Hematopoietic multipotent progenitor cell treated with erythropoietin and hydrocortisone succinate and interleukin-3 and kit ligand, for 15 days (in vitro differentiated cells): ENCODE measurements around the gene PATJ.

ENCODE experiments used
- DNase-seq: peaks from one replicate; pipeline ENCODE4 v3.0.0-alpha.2; 2015; ENCODE audit warnings: low spot score

PATJ gene

DNA sequence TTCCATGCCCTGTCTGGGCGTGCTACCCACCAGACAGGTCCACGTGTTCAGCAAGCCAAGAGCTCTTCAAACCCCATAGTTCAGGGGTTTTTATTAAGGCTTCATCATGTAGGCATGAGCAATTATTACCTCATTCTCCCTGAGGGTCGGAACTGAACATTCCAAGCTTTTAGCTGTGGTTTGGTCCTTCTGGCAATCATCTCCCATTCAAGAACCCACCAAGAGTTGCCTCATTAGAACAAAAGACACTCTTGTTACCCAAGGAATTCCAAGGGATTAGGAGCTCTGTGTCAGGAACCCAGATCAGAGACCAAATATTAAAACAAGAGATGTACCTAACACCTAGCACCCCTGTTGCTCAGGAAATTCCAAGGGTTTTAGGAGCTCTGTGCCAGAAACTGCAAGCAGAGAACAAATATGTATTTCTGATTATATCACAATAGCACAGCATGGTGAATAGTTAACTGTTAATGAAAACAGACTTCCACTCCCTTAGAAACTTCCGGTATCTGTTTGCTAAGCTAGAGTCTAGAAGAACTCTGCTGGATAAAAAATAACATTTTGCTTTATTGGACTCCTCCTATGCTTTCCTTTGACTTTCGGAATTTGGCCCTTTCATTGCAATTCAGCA lies 251.2 kb downstream of the PATJ start:
- DNase-seq = no peak

DNA sequence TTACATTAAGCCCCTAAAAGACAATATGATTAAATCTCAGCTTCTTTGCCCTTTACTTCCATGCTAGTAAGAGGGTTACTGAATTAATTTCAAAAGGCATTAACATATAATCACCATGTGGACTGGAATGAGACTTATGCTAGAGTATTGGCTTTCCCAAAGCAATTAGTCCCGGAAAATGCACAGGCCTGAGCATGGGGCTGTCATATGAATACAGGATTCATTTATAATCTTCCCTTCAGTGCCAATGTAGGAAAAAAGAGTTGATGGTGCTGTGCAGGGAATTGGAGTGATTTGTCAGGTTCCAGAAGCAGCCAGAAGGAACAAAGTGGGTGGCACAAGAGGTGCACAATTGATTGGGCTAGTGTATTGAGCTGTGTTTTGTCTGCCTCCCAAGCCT lies 253.4 kb downstream of the PATJ start:
- no peak for DNase-seq

DNA sequence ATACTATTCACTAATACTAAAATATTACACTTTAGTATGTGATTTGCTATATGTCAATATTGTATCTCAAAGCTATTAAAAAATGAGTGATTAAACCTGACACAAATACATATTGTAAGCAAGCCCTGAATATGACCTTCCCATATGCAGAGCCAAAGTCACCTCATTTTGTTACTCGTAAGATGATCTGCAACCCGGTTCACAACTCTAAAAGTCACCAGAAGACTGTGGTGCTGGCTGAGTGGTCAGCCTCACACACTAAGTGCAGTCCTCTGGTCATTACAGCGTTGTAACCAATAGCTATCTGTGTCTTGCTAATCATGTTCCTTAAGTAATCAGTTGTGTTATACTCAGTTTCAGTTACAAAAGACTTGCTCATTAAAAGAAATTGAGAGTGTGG lies 254.8 kb downstream of the PATJ start:
- no peak for DNase-seq

DNA sequence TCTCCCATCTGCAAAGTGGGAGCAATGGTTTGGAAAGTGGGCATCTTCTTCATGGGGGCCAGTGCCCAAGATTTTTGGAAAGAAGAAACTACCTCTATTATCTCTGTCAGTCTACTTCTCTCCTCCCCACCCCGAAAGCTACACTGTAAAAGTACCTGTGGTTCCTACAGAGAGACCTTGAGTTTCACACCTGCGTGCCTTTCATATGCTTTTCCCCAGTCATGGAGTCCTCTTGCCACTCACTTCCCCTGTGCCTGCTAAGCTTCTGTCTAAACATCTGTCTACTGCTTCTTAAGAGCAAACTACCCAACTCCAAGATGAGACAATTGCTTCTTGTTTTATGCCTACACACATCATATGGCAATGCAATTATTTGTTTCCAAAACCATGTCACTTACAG lies 261.5 kb downstream of the PATJ start:
- no peak for DNase-seq

GRCh38 chr1:62006690-62007089 lies 264.4 kb downstream of the PATJ start:
- no peak for DNase-seq

DNA sequence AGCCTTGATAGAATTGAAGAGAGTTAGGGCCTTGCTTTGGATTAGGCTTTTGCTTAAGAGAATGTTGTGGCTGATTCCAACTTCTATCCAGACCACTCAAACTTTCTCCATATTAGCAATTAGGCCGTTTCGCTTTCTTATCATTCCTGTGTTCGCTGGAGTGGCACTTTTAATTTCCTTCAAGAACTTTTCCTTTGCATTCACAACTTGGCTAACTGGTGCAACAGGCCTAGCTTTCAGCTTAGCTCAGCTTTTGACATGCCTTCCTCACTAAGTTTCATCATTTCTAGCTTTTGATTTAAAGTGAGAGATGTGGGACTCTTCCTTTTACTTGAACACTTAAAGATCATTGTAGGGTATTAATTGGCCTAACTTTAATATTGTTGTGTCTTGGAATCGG lies 268.7 kb downstream of the PATJ start:
- no peak for DNase-seq

- DNase-seq = no peak
These were observed 269.8 kb downstream of the PATJ start for GRCh38 chr1:62012095-62012494.

GRCh38 chr1:62012836-62013235 lies 270.6 kb downstream of the PATJ start:
- no peak for DNase-seq

DNA sequence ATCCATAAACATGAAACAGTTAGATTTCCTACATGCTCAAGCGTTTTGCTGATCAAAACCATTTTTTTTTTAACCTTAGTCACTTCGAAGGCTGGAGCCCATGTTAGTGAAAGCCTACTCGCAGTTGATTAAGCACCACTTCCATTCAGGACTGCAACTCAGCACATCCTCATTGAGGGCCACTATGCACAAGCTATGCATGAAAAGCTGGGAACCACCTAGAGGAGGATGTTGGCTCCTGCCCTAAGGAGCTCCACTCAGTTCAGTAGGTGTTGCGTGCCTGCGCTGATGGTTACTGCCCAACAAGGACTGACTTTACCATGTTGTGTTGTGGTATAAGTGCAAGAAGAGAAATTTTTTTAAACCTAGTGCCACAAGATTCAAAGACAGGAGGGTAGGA lies 271.0 kb downstream of the PATJ start:
- no peak for DNase-seq

- DNase-seq = no peak
These were observed 280.2 kb downstream of the PATJ start for GRCh38 chr1:62022382-62022983.

GRCh38 chr1:62024690-62025089 lies 282.4 kb downstream of the PATJ start:
- no peak for DNase-seq

DNA sequence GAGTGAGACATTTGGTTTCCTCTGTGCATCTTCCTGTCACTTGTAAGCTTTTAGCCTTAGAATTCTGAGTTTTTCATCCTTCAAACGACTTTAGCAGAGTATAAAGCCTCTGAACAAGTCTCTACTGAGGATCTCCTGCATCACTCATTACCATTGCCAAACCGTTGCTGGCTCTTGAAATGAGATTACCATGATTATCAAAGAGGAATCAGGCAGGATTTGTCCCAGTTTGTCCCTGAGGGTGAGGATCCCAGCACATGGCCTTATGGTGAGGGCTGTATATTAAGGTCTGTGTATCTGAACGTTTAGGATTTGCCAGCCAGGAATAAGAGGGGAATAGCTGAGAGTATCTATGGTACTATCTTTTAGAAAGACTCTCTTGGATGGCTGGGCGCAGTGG lies 282.9 kb downstream of the PATJ start:
- DNase-seq = no peak

DNA sequence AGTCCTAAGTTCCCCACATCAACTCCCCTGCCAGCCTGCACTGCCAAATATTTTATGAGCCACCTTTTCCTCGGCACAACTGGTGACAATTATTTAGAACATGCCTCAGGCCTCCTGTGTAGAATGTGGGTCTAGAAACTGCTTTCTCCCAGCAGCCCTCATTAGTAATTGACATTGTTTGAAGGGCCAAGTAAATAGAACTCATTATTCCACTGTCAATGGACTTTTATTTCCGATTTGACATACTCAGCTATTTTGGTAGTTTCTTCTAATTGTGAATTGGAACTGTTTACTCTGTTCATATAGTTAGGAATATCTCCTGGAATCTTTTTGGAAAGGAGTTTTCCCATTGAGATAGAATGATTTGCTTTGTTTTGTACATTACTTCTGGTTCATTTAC lies 283.6 kb downstream of the PATJ start:
- DNase-seq = no peak

GRCh38 chr1:62029704-62030103 lies 287.4 kb downstream of the PATJ start:
- DNase-seq = no peak

GRCh38 chr1:62034790-62035189 lies 292.5 kb downstream of the PATJ start:
- DNase-seq = no peak

- DNase-seq = no peak
These were observed 295.0 kb downstream of the PATJ start for GRCh38 chr1:62037274-62037673.

GRCh38 chr1:62038594-62039284 lies 296.5 kb downstream of the PATJ start:
- no peak for DNase-seq

DNA sequence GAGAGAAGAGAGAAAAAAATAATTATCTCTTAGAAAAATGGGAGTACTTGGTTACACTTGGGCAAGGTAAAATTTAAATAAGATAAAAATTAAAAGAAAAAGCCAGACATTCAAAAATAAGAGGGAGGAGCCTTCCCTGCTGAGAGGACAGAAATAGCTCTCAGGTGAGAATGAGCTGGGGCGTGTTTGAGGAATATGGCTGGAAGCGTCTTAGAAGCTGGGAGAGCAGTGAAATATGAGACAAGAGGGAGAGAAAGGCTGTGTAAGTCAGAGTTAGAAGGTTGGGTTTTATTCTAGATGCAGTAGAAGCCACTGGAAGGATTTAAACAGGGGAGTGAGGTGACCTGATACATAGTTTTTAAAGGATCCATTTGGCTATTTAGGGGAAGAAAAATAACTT lies 298.2 kb downstream of the PATJ start:
- no peak for DNase-seq

- no peak for DNase-seq
These were observed 298.7 kb downstream of the PATJ start for GRCh38 chr1:62040973-62041372.

DNA sequence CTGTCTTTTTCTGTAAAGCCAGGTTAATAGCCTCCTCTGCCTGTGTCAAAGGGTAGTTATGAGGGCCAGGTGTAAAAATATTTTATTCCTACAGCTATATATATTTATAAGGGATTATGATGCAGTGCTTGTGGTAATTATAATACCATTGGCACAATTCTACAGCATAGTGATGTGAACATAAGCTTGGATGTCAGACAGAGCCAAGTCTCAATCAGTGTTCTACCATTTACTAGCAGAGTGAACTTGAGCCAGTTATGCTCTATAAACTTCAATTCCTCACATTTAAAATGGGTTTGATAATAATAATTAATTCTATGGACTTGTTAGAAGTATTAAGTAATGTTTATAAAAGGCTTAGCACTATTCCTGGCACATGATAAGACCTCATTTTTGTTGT lies 300.9 kb downstream of the PATJ start:
- no peak for DNase-seq

- DNase-seq = no peak
These were observed 303.3 kb downstream of the PATJ start for GRCh38 chr1:62045574-62045973.

DNA sequence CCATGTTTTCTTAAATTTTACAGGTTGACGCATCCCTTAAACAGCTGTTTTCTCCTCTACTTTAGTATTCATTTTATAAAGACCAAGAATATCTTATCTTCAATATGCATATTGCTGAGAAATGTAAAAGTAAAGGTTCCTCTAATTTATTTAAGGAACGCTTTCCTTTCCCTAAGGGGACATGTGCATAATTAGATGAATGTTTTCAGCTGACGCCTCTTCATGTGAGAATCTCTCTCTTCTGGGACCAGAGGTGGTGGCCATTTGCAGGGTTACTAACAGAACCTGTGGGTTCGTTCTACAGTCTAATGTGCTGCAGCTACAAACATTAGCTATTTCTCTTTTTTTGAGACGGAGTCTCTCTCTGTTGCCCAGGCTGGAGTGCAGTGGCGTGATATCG lies 304.6 kb downstream of the PATJ start:
- DNase-seq = no peak

DNA sequence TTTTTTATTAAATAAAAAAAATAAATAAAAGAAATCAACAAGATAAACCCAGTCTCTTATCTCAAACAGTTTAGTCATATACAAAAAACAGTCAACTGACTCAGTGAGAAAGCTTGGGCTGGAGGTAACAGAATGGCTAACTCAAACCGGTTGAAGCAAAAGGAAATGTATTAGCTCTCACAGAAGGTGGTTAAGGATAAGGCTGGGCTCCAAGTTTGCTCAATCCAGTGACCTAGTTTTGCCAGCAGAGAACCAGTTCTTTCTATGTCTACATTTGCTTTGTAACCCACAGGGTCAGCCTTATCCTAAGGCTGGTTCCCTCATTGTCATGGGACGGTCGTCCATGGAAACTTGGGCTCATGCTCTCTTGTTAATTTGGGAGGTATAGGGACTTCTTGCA lies 307.9 kb downstream of the PATJ start:
- no peak for DNase-seq

- DNase-seq = no peak
These were observed 310.7 kb downstream of the PATJ start for GRCh38 chr1:62052946-62053345.
